Measurements from ENCODE around the gene THRA. TPM values are rescaled to one million over a fixed set of nuclear protein-coding genes. Genes with fewer than 3 reads are reported as not detected.
A peak's percentile ranks its signal among the peaks of the same experiment; 100 is the strongest.

THRA gene
- total and polyA plus RNA-seq, 9 of the 15 experiments (the other 6 are each of a cell fraction or from before 2014, with no cell fraction given) = 0.34 to 23.4 (median 12.7) TPM

DNA sequence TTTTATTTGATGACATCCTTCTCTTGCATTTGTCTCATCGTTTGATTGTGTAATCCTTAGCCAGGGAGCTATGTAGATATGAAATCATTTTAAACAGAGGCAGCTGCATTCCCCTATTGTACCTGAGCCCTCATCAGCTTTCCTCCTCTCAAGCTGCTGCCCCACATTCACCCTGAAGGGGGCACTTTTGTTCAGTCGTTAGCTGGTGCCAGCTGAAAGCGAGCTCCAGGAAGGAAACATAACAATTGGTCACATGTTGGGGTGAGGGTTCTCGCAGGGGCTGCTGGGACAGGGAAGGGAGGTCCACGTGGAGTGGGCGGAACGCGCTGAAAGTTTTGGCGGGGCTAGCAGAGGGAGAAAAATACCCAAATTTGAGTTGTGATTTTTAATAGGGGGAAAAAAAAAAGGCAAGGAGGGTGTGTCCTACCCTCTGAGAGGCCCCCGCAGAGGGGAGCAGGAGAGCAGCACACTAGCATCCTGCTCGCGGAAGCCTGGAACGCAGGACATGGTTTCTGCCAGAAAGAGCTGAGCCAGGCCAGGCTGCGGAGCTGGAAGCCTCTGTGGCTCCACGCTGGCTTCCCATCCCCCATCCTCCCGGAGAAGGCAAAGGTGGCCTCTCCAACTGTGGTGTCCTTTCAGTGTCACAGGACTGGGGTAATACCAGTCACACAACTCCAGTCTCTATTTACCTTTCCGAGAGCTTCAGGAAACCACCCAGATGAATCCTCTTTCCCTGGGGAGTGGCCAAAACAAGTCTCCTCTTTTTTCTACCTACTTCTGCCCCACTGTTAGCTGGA is 50.5 kb downstream of the THRA start (continued):
- TF ChIP-seq, protein P1, sequence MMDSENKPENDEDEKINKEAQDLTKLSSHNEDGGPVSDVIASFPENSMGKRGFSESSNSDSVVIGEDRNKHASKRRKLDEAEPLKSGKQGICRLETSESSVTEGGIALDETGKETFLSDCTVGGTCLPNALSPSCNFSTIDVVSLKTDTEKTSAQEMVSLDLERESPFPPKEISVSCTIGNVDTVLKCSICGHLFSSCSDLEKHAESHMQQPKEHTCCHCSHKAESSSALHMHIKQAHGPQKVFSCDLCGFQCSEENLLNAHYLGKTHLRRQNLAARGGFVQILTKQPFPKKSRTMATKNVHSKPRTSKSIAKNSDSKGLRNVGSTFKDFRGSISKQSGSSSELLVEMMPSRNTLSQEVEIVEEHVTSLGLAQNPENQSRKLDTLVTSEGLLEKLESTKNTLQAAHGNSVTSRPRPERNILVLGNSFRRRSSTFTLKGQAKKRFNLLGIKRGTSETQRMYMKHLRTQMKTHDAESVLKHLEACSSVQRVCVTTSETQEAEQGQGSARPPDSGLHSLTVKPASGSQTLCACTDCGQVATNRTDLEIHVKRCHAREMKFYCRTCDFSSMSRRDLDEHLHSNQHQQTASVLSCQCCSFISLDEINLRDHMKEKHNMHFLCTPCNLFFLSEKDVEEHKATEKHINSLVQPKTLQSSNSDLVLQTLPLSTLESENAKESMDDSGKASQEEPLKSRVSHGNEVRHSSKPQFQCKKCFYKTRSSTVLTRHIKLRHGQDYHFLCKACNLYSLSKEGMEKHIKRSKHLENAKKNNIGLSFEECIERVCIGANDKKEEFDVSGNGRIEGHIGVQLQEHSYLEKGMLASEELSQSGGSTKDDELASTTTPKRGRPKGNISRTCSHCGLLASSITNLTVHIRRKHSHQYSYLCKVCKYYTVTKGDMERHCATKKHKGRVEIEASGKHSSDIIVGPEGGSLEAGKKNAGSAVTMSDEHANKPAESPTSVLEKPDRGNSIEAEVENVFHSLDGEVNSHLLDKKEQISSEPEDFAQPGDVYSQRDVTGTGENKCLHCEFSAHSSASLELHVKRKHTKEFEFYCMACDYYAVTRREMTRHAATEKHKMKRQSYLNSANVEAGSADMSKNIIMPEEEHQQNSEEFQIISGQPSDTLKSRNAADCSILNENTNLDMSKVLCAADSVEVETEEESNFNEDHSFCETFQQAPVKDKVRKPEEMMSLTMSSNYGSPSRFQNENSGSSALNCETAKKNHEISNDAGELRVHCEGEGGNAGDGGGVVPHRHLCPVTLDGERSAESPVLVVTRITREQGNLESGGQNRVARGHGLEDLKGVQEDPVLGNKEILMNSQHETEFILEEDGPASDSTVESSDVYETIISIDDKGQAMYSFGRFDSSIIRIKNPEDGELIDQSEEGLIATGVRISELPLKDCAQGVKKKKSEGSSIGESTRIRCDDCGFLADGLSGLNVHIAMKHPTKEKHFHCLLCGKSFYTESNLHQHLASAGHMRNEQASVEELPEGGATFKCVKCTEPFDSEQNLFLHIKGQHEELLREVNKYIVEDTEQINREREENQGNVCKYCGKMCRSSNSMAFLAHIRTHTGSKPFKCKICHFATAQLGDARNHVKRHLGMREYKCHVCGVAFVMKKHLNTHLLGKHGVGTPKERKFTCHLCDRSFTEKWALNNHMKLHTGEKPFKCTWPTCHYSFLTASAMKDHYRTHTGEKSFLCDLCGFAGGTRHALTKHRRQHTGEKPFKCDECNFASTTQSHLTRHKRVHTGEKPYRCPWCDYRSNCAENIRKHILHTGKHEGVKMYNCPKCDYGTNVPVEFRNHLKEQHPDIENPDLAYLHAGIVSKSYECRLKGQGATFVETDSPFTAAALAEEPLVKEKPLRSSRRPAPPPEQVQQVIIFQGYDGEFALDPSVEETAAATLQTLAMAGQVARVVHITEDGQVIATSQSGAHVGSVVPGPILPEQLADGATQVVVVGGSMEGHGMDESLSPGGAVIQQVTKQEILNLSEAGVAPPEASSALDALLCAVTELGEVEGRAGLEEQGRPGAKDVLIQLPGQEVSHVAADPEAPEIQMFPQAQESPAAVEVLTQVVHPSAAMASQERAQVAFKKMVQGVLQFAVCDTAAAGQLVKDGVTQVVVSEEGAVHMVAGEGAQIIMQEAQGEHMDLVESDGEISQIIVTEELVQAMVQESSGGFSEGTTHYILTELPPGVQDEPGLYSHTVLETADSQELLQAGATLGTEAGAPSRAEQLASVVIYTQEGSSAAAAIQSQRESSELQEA (IDR thresholded peaks at IDR 0.05; ENCODE audit: low read depth) = no peak
- no peak for TF ChIP-seq ZNF408 (CRISPR knock-in tag; IDR thresholded peaks at IDR 0.05; ENCODE audit: low read depth)
- peak; percentile 35 for TF ChIP-seq BRD9 (IDR thresholded peaks at IDR 0.05; ENCODE audit: low read depth, partially characterized antibody)
- TF ChIP-seq ZNF561 (CRISPR knock-in tag; conservative IDR thresholded peaks at IDR 0.05) = no peak
- TF ChIP-seq, protein P2, sequence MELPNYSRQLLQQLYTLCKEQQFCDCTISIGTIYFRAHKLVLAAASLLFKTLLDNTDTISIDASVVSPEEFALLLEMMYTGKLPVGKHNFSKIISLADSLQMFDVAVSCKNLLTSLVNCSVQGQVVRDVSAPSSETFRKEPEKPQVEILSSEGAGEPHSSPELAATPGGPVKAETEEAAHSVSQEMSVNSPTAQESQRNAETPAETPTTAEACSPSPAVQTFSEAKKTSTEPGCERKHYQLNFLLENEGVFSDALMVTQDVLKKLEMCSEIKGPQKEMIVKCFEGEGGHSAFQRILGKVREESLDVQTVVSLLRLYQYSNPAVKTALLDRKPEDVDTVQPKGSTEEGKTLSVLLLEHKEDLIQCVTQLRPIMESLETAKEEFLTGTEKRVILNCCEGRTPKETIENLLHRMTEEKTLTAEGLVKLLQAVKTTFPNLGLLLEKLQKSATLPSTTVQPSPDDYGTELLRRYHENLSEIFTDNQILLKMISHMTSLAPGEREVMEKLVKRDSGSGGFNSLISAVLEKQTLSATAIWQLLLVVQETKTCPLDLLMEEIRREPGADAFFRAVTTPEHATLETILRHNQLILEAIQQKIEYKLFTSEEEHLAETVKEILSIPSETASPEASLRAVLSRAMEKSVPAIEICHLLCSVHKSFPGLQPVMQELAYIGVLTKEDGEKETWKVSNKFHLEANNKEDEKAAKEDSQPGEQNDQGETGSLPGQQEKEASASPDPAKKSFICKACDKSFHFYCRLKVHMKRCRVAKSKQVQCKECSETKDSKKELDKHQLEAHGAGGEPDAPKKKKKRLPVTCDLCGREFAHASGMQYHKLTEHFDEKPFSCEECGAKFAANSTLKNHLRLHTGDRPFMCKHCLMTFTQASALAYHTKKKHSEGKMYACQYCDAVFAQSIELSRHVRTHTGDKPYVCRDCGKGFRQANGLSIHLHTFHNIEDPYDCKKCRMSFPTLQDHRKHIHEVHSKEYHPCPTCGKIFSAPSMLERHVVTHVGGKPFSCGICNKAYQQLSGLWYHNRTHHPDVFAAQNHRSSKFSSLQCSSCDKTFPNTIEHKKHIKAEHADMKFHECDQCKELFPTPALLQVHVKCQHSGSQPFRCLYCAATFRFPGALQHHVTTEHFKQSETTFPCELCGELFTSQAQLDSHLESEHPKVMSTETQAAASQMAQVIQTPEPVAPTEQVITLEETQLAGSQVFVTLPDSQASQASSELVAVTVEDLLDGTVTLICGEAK (IDR thresholded peaks at IDR 0.05) = no peak
- TF ChIP-seq, protein P2 (CRISPR knock-in tag; IDR thresholded peaks at IDR 0.05) = no peak
- no peak for TF ChIP-seq TARDBP (IDR thresholded peaks at IDR 0.05)
- TF ChIP-seq, protein P3, sequence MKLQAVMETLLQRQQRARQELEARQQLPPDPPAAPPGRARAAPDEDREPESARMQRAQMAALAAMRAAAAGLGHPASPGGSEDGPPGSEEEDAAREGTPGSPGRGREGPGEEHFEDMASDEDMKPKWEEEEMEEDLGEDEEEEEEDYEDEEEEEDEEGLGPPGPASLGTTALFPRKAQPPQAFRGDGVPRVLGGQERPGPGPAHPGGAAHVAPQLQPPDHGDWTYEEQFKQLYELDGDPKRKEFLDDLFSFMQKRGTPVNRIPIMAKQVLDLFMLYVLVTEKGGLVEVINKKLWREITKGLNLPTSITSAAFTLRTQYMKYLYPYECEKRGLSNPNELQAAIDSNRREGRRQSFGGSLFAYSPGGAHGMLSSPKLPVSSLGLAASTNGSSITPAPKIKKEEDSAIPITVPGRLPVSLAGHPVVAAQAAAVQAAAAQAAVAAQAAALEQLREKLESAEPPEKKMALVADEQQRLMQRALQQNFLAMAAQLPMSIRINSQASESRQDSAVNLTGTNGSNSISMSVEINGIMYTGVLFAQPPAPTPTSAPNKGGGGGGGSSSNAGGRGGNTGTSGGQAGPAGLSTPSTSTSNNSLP (IDR thresholded peaks at IDR 0.05; ENCODE audit: borderline replicate concordance, low read depth, low read length) = no peak

Data from K562 (cell line).